SK-N-SH (cell line): ENCODE data around the gene MYOT. TPM values are rescaled to one million over a fixed set of nuclear protein-coding genes. Genes with fewer than 3 reads are reported as not detected.

Experiments
- CTCF ChIA-PET: fragments of 300-600, 350-600 bp; formaldehyde crosslinking; extraction: SDS; loops from one replicate; lab custom pipeline; 2021; lab: Yijun Ruan, JAX
- POLR2A ChIA-PET: fragments of 350-600 bp; sonication (Branson Sonifier 250); formaldehyde crosslinking; extraction: SDS; loops from one replicate; lab custom pipeline; 2020; ENCODE audit warnings: antibody characterized with exemption, inconsistent platforms; lab: Yijun Ruan, JAX
- DNase-seq: peaks from one replicate; pipeline ENCODE4 v3.0.0; 2012
- H2AFZ ChIP-seq: fragments of 200-600 bp; sonication (generic); 2 replicates; pipeline ENCODE4 v1.8.1; 2016; ENCODE audit warnings: antibody characterized with exemption, mild to moderate bottlenecking, low read depth
- H3F3A ChIP-seq: fragments of 200-600 bp; sonication (generic); replicated peaks from 2 replicates; pipeline ENCODE3; 2016; ENCODE audit warnings: antibody characterized with exemption, mild to moderate bottlenecking; ENCODE audit not compliant: insufficient read depth
- H3K27ac ChIP-seq, 2 experiments: fragments of 200-500 bp in 1 of 2; fragments of 200-600 bp in 1 of 2; sonication (Bioruptor generic) in 1 of 2; sonication (generic), shearing (Covaris generic) in 1 of 2; 2 replicates each; pipeline versions ENCODE4 v1.5.1 to v1.6.1; 2014 to 2016; ENCODE audit warnings: low read depth in 2 of 2, inconsistent platforms in 1 of 2, low read length in 1 of 2, mild to moderate bottlenecking in 1 of 2, mixed read lengths in 1 of 2
- H3K27me3 ChIP-seq: fragments of 200-600 bp; sonication (generic), shearing (Covaris generic); 2 replicates; pipeline ENCODE4 v1.6.1; 2016; ENCODE audit warnings: mixed run types; ENCODE audit not compliant: insufficient read depth
- H3K36me3 ChIP-seq, 2 experiments: fragments of 200-500 bp in 1 of 2; fragments of 200-600 bp in 1 of 2; sonication (Bioruptor generic) in 1 of 2; sonication (generic) in 1 of 2; replicated peaks in 1 of 2; 2 replicates each; pipeline versions ENCODE3 to v1.5.1; 2014 to 2016; ENCODE audit warnings: low read length in 1 of 2, mild to moderate bottlenecking in 1 of 2; ENCODE audit not compliant: insufficient read depth in 2 of 2, control insufficient read depth in 1 of 2
- H3K4me1 ChIP-seq, 2 experiments: fragments of 200-500 bp in 1 of 2; fragments of 200-600 bp in 1 of 2; sonication (Bioruptor generic) in 1 of 2; sonication (generic), shearing (Covaris generic) in 1 of 2; 2 replicates each; pipeline versions ENCODE4 v1.5.1 to v1.6.1; 2014 to 2016; ENCODE audit warnings: low read depth in 1 of 2, low read length in 1 of 2, mixed run types in 1 of 2; ENCODE audit not compliant: insufficient read depth in 2 of 2, control insufficient read depth in 1 of 2
- H3K4me2 ChIP-seq: fragments of 200-600 bp; sonication (generic), shearing (Covaris generic); 2 replicates; pipeline ENCODE4 v1.6.1; 2017; ENCODE audit warnings: mixed run types
- H3K4me3 ChIP-seq, 2 experiments: fragments of 200-500 bp in 1 of 2; fragments of 200-600 bp in 1 of 2; sonication (Bioruptor generic) in 1 of 2; sonication (generic), shearing (Covaris generic) in 1 of 2; 2 replicates each; pipeline versions ENCODE4 v1.5.1 to v1.8.1; 2014 to 2016; ENCODE audit warnings: low read depth in 2 of 2, inconsistent platforms in 1 of 2, low read length in 1 of 2, mild to moderate bottlenecking in 1 of 2, mixed read lengths in 1 of 2, moderate library complexity in 1 of 2
- H3K79me2 ChIP-seq: fragments of 200-600 bp; sonication (generic); 2 replicates; pipeline ENCODE4 v1.8.1; 2017; ENCODE audit warnings: mild to moderate bottlenecking; ENCODE audit not compliant: insufficient read depth
- H3K9ac ChIP-seq: fragments of 200-600 bp; sonication (generic); 2 replicates; pipeline ENCODE4 v1.6.1; 2017; ENCODE audit warnings: mixed run types
- H3K9me2 ChIP-seq: fragments of 200-600 bp; sonication (generic); 2 replicates; pipeline ENCODE4 v1.6.1; 2017; ENCODE audit warnings: mixed run types
- H3K9me3 ChIP-seq: fragments of 200-600 bp; sonication (generic); 2 replicates; pipeline ENCODE4 v1.6.1; 2017; ENCODE audit warnings: mixed run types, mild to moderate bottlenecking, moderate library complexity
- H4K20me1 ChIP-seq: fragments of 200-600 bp; sonication (generic); 2 replicates; pipeline ENCODE4 v1.6.1; 2017; ENCODE audit warnings: mild to moderate bottlenecking, mixed run types; ENCODE audit not compliant: insufficient read depth
- CHD2 ChIP-seq: fragments of 150-350 bp; IDR thresholded peaks from 2 replicates; pipeline ENCODE4 v1.6.1; 2018; ENCODE audit warnings: low read length; ENCODE audit not compliant: partially characterized antibody
- EP300 ChIP-seq, 2 experiments: IDR thresholded peaks; 2 replicates each; pipeline versions ENCODE4 v1.4.0 to v1.6.1; 2012; ENCODE audit warnings: borderline replicate concordance in 1 of 2, low read depth in 1 of 2, low read length in 1 of 2
- FOSL2 ChIP-seq: IDR thresholded peaks from 2 replicates; pipeline ENCODE4 v1.4.0; 2012; ENCODE audit warnings: low read depth, mild to moderate bottlenecking, moderate library complexity, borderline replicate concordance
- GABPA ChIP-seq: IDR thresholded peaks from 2 replicates; pipeline ENCODE4 v1.4.0; 2012; ENCODE audit warnings: low read depth, mild to moderate bottlenecking
- GATA2 ChIP-seq: sonication (generic); formaldehyde crosslinking; IDR thresholded peaks from 2 replicates; pipeline ENCODE4 v1.5.0; 2020; ENCODE audit warnings: mild to moderate bottlenecking, missing genetic modification reagents
- MXI1 ChIP-seq: IDR thresholded peaks from 2 replicates; pipeline ENCODE4 v1.6.1; 2012; ENCODE audit warnings: mild to moderate bottlenecking, low read depth, low read length, improper control_type of control experiment
- NFIC ChIP-seq: IDR thresholded peaks from 2 replicates; pipeline ENCODE4 v1.4.0; 2012; ENCODE audit warnings: borderline replicate concordance
- NRF1 ChIP-seq: IDR thresholded peaks from 2 replicates; pipeline ENCODE4 v1.6.1; 2012; ENCODE audit warnings: low read depth, mild to moderate bottlenecking, low read length
- POLR2AphosphoS5 ChIP-seq: IDR thresholded peaks from 2 replicates; pipeline ENCODE4 v1.6.1; 2012; ENCODE audit warnings: low read depth, low read length
- RFX5 ChIP-seq: IDR thresholded peaks from 2 replicates; pipeline ENCODE4 v1.6.1; 2012; ENCODE audit warnings: mild to moderate bottlenecking, improper control_type of control experiment, low read length
- SMC3 ChIP-seq: IDR thresholded peaks from 2 replicates; pipeline ENCODE4 v1.6.1; 2012; ENCODE audit warnings: low read depth, low read length, improper control_type of control experiment
- TAF1 ChIP-seq: IDR thresholded peaks from 2 replicates; pipeline ENCODE4 v1.6.1; 2012; ENCODE audit warnings: low read depth, mild to moderate bottlenecking, low read length, moderate library complexity, borderline replicate concordance
- YY1 ChIP-seq: IDR thresholded peaks from 2 replicates; pipeline ENCODE4 v1.4.0; 2012; ENCODE audit warnings: low read depth, mild to moderate bottlenecking
- WGBS: methylation state at CpG from one replicate; pipeline ENCODE4 v1.1.6; 2017; ENCODE audit warnings: low lambda C conversion rate; 5-methylcytosine and 5-hydroxymethylcytosine counted together
- polyA plus RNA-seq, 3 experiments: library from polyadenylated mRNA; depleted of rRNA; stranded (reverse); fragments of >200 nt; gene quantifications; 2 replicates each; pipeline ENCODE4 v1.2.3, GENCODE V29; 2012
- TF ChIP-seq, protein P1 (sequence below): fragments of 150-350 bp; IDR thresholded peaks from 2 replicates; pipeline ENCODE4 v1.6.1; 2016; ENCODE audit warnings: mild to moderate bottlenecking, low read depth, low read length
- TF ChIP-seq, protein P2 (sequence below): fragments of 200-600 bp; sonication (generic); IDR thresholded peaks from 2 replicates; pipeline ENCODE4 v1.6.1; 2017; ENCODE audit warnings: antibody characterized with exemption, mild to moderate bottlenecking, moderate library complexity

MYOT gene
- polyA plus RNA-seq, 1 of the 3 experiments (the other 2 are of a cell fraction), result 0.02 TPM

DNA sequence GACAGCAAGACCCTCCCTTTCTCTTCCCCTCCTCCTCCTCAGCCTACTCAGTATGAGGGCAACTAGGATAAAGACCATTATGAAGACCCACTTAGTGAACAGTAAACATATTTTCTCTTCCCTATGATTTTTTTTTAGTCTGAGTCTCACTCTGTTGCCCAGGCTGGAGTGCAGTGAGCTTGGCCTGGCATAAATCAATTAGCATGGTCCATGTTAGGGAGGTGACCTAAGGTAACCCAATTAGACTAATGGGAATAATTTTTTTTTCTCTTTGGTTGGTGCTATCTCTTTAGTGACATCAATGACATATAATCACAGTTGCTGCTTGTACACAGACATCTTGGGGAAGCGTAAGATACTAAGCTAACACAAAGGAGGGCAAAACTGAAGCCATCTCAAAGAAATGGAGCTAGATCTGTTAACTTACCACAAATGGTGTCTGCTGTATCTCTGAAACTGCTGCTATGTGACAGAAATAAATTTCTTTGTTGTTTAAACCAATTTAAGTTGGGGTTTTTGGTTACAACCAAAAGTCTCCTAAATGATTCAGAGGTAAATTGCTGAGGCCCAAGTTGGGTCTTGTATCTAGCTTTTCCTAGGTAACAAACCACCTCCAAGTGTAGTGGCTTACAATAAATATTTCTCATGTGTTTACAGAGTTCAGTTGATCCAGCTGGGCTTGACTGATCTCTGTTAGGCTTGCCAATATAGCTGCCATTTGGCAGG lies 34.9 kb downstream of the MYOT start:
- no peaks in the 10 kb centered on the region for H3K27me3 ChIP-seq
- ChIA-PET POLR2A (interaction anchor here (0.7 kb wide), 1 partner anchor 83 kb away, joined by 3 read pairs; no protein-coding TSS in a partner anchor), CTCF (interaction anchor here (1.0 to 1.1 kb wide), 2 partner anchors 28 to 30 kb away, joined by 3 read pairs; no protein-coding TSS in a partner anchor)
- H3K9ac ChIP-seq, result no peak overlapping the region
- H4K20me1 ChIP-seq, result no peaks in the 10 kb centered on the region
- no peaks in the 10 kb centered on the region for H3K79me2 ChIP-seq
- peak overlapping the region in 1 of 2 experiments; percentile 25; a peak in 1 of 4 replicates for H3K27ac ChIP-seq
- H2AFZ ChIP-seq, result no peak overlapping the region
- DNase-seq, result peak; percentile 19
- 100% methylated on average over 1 of the region's 1 CpG for WGBS
- H3K4me1 ChIP-seq, result peaks cover 0 to 9% of the 10 kb centered on the region in 2 experiments; a peak in 1 of 4 replicates
- TF ChIP-seq RFX5, result no peak
- TF ChIP-seq YY1, result no peak
- no peak for TF ChIP-seq SMC3
- no peak for TF ChIP-seq CHD2
- TF ChIP-seq TAF1, result no peak
- TF ChIP-seq FOSL2, result no peak
- TF ChIP-seq GABPA, result no peak
- TF ChIP-seq GATA2 (CRISPR knock-in tag), result no peak
- TF ChIP-seq EP300 (IDR thresholded peaks at IDR 0.05; ENCODE audit: borderline replicate concordance in 1 of 2, low read depth in 1 of 2, low read length in 1 of 2), result no peak
- no peaks in the 10 kb centered on the region for H3F3A ChIP-seq
- no peak overlapping the region for H3K4me2 ChIP-seq
- H3K4me3 ChIP-seq, result no peak overlapping the region
- H3K9me2 ChIP-seq, result no peaks in the 10 kb centered on the region; the same call in 1 of the 2 replicates
- no peaks in the 10 kb centered on the region for H3K36me3 ChIP-seq
- no peaks in the 10 kb centered on the region for H3K9me3 ChIP-seq

DNA sequence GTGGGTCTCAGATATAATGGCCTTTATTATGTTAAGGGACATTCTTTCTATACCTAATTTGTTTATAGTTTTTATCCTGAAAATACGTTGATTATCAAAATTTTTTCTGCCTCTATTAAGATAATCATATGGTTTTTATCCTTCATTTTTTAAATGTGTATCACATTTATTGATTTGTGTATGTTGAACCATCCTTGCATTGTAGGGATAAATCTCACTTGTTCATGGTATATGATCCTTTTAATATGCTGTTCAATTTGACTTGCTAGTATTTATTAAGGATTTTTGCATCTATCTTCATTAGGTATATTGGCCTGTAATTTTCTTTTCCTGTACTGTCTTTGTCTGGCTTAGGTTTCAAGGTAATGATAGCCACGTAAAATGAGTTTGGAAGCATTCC lies 47.1 kb downstream of the MYOT start:
- no peak for DNase-seq
- POLR2A ChIA-PET, result no interaction called here
- TF ChIP-seq NFIC (no peak), RFX5 (no peak), TAF1 (no peak), POLR2AphosphoS5 (no peak), GATA2 (CRISPR knock-in tag) (no peak), NRF1 (no peak), MXI1 (no peak)
- TF ChIP-seq, protein P1, sequence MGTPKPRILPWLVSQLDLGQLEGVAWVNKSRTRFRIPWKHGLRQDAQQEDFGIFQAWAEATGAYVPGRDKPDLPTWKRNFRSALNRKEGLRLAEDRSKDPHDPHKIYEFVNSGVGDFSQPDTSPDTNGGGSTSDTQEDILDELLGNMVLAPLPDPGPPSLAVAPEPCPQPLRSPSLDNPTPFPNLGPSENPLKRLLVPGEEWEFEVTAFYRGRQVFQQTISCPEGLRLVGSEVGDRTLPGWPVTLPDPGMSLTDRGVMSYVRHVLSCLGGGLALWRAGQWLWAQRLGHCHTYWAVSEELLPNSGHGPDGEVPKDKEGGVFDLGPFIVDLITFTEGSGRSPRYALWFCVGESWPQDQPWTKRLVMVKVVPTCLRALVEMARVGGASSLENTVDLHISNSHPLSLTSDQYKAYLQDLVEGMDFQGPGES, result no peak
- TF ChIP-seq, protein P2, sequence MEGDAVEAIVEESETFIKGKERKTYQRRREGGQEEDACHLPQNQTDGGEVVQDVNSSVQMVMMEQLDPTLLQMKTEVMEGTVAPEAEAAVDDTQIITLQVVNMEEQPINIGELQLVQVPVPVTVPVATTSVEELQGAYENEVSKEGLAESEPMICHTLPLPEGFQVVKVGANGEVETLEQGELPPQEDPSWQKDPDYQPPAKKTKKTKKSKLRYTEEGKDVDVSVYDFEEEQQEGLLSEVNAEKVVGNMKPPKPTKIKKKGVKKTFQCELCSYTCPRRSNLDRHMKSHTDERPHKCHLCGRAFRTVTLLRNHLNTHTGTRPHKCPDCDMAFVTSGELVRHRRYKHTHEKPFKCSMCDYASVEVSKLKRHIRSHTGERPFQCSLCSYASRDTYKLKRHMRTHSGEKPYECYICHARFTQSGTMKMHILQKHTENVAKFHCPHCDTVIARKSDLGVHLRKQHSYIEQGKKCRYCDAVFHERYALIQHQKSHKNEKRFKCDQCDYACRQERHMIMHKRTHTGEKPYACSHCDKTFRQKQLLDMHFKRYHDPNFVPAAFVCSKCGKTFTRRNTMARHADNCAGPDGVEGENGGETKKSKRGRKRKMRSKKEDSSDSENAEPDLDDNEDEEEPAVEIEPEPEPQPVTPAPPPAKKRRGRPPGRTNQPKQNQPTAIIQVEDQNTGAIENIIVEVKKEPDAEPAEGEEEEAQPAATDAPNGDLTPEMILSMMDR, result no peak

More for the DNA sequence above, 47.1 kb downstream of the MYOT start:
- Histone ChIP-seq H3K9me3 (peaks cover 10% of the 10 kb centered on the region; the same call in 1 of the 2 replicates), H4K20me1 (no peaks in the 10 kb centered on the region), H3K79me2 (no peaks in the 10 kb centered on the region), H3F3A (peaks cover 14% of the 10 kb centered on the region), H3K9me2 (no peaks in the 10 kb centered on the region), H3K4me1 (no peaks in the 10 kb centered on the region), H3K27ac (no peak overlapping the region), H3K4me2 (no peak overlapping the region), H3K9ac (no peak overlapping the region), H3K4me3 (no peak overlapping the region), H2AFZ (no peak overlapping the region), H3K27me3 (no peaks in the 10 kb centered on the region), H3K36me3 (no peaks in the 10 kb centered on the region)
- CTCF ChIA-PET, result no interaction called here
- 46% methylated on average over 2 of the region's 2 CpGs for WGBS
